ENCODE data around the gene SFPQ. TPM values are rescaled to one million over a fixed set of nuclear protein-coding genes. Genes with fewer than 3 reads are reported as not detected.

The SFPQ gene
- total and polyA plus RNA-seq, 2 of the 8 experiments (the other 6 are each of a cell fraction or from before 2014, with no cell fraction given): 118 to 469 TPM

- Histone ChIP-seq H3K4me1 (replicated peaks in 1 of 4; ENCODE audit: control insufficient read depth in 3 of 4, insufficient read depth in 4 of 4, low read length in 3 of 4) (peaks cover 0 to 2% (median 0%) of the 10 kb centered on the region in 4 experiments; a peak in 2 of 7 replicates), H3K4ac (replicated peaks; ENCODE audit: insufficient read length, low read depth, low read length) (no peak overlapping the region), H3K9ac (replicated peaks in 1 of 4; ENCODE audit: extremely low read depth in 1 of 4, low read depth in 3 of 4, low read length in 3 of 4) (no peak overlapping the region), H4K5ac (ENCODE audit: insufficient read length, low read depth, low read length) (no peak overlapping the region), H3K56ac (replicated peaks; ENCODE audit: insufficient read length, low read depth, low read length) (no peak overlapping the region), H4K8ac (ENCODE audit: extremely low read depth, insufficient read depth, low read length) (no peak overlapping the region), H3K9me3 (ENCODE audit: insufficient read depth in 2 of 2, low read depth in 1 of 2, low read length in 1 of 2) (no peaks in the 10 kb centered on the region), H3K23ac (ENCODE audit: insufficient read length) (no peak overlapping the region), H2BK20ac (ENCODE audit: low read length) (no peak overlapping the region), H2AFZ (ENCODE audit: low read length) (no peak overlapping the region), H4K20me1 (replicated peaks in 1 of 2; ENCODE audit: control insufficient read depth in 1 of 2, insufficient read depth in 2 of 2, low read length in 2 of 2) (peaks cover 25 to 45% of the 10 kb centered on the region in 2 experiments), H3K4me3 (ENCODE audit: extremely low read depth in 1 of 4, insufficient read depth in 2 of 4, low read depth in 3 of 4, low read length in 4 of 4) (no peak overlapping the region), H2BK120ac (replicated peaks; ENCODE audit: low read depth, low read length) (no peak overlapping the region), H4K91ac (replicated peaks; ENCODE audit: insufficient read length, low read length) (no peak overlapping the region), H2BK12ac (ENCODE audit: low read depth, low read length) (no peak overlapping the region), H3K4me2 (ENCODE audit: insufficient read depth in 1 of 2, low read depth in 2 of 2, low read length in 2 of 2) (no peak overlapping the region; a peak in 1 of 4 replicates), H3K27me3 (replicated peaks in 1 of 4; ENCODE audit: control insufficient read depth in 3 of 4, extremely low read depth in 1 of 4, insufficient read depth in 3 of 4, low read length in 3 of 4) (no peaks in the 10 kb centered on the region), H3K79me2 (ENCODE audit: control insufficient read depth in 1 of 2, insufficient read depth in 2 of 2, low read length in 2 of 2) (peaks cover 0 to 68% of the 10 kb centered on the region in 2 experiments; a peak in 3 of 4 replicates), H2AK5ac (ENCODE audit: low read depth, low read length) (no peak overlapping the region), H3K23me2 (ENCODE audit: low read depth, low read length) (no peaks in the 10 kb centered on the region), H2BK5ac (ENCODE audit: low read depth, low read length) (no peak overlapping the region), H3K14ac (ENCODE audit: insufficient read length) (no peak overlapping the region), H3K36me3 (ENCODE audit: control insufficient read depth in 2 of 4, insufficient read depth in 4 of 4, low read length in 3 of 4) (peaks cover 32 to 99% (median 85%) of the 10 kb centered on the region in 4 experiments), H2BK15ac (ENCODE audit: low read length) (no peak overlapping the region), H3K79me1 (ENCODE audit: low read depth, low read length) (peaks cover 2% of the 10 kb centered on the region), H3K27ac (ENCODE audit: low read depth, low read length) (no peak overlapping the region), H3K18ac (ENCODE audit: extremely low read depth, low read length) (no peak overlapping the region)
- 91% methylated on average over 7 of the region's 7 CpGs; no CpG with 5 or more reads in 1 of the 2 experiments for WGBS, 2 experiments (ENCODE audit: extremely low coverage in 1 of 2, insufficient coverage in 1 of 2, insufficient read length in 1 of 2, insufficient replicate concordance in 2 of 2, low coverage in 1 of 2, low lambda C conversion rate in 2 of 2, missing lambda C conversion rate in 1 of 2)
- DNase-seq (ENCODE audit: low read depth in 1 of 2, low spot score in 2 of 2): no peak
- no peak for TF ChIP-seq EZH2 (IDR thresholded peaks at IDR 0.05; ENCODE audit: low read depth, low read length, severe bottlenecking)
- no peak for TF ChIP-seq SIRT6 (IDR thresholded peaks at IDR 0.05; ENCODE audit: low read length)
- peak; percentile 50 to 61 for TF ChIP-seq POLR2A (IDR thresholded peaks at IDR 0.05; ENCODE audit: control extremely low read depth in 1 of 2, low read depth in 2 of 2, low read length in 2 of 2)
- TF ChIP-seq POLR2AphosphoS5 (IDR thresholded peaks at IDR 0.05; ENCODE audit: low read depth, low read length): peak; percentile 77
- ChIA-PET CTCF (ENCODE audit: partially characterized antibody) (interaction anchor here (1.1 to 1.7 kb wide), 2 partner anchors 42 to 185 kb away, joined by 3 read pairs; no protein-coding TSS in a partner anchor), POLR2A (ENCODE audit: partially characterized antibody) (interaction anchor here (0.6 to 9.7 kb wide), 9 partner anchors 9 to 234 kb away, joined by 3 to 97 read pairs (median 4); no protein-coding TSS in a partner anchor)
- no peak for FAIRE-seq
These were observed 12.1 kb downstream of the SFPQ start for GRCh38 chr1:35180776-35181374.
